WTC11 (cell line): ENCODE measurements around the gene ARL10.

Source experiments
- CBFB ChIP-seq: sonication (generic); formaldehyde crosslinking; IDR thresholded peaks from 2 replicates; pipeline ENCODE4 v1.8.1; 2022; ENCODE audit warnings: mild to moderate bottlenecking, low read depth, missing genetic modification reagents
- ELF4 ChIP-seq: sonication (generic); formaldehyde crosslinking; IDR thresholded peaks from 2 replicates; pipeline ENCODE4 v1.8.1; 2022; ENCODE audit warnings: low read depth, mild to moderate bottlenecking, moderate library complexity, missing genetic modification reagents
- NR3C1 ChIP-seq: sonication (generic); formaldehyde crosslinking; conservative IDR thresholded peaks from 2 replicates; pipeline ENCODE4 v1.8.1; 2023; ENCODE audit warnings: low read depth, mild to moderate bottlenecking, missing genetic modification reagents
- TCF7 ChIP-seq: sonication (generic); formaldehyde crosslinking; IDR thresholded peaks from 2 replicates; pipeline ENCODE4 v1.8.0; 2022; ENCODE audit warnings: mild to moderate bottlenecking, low read depth, missing genetic modification reagents, moderate library complexity
- ZNF263 ChIP-seq: sonication (generic); formaldehyde crosslinking; IDR thresholded peaks from 2 replicates; pipeline ENCODE4 v1.8.1; 2022; ENCODE audit warnings: low read depth, mild to moderate bottlenecking, moderate library complexity, missing genetic modification reagents
- TF ChIP-seq, protein P1 (sequence below): fragments of 200-600 bp; IDR thresholded peaks from 2 replicates; pipeline ENCODE4 v1.8.0; 2022; ENCODE audit warnings: antibody characterized with exemption
- TF ChIP-seq, protein P2 (sequence below): sonication (generic); formaldehyde crosslinking; IDR thresholded peaks from 2 replicates; pipeline ENCODE4 v1.8.1; 2022; ENCODE audit warnings: mild to moderate bottlenecking, moderate library complexity, missing genetic modification reagents
- TF ChIP-seq, protein P3 (sequence below): sonication (generic); formaldehyde crosslinking; IDR thresholded peaks from 2 replicates; pipeline ENCODE4 v1.8.0; 2022; ENCODE audit warnings: mild to moderate bottlenecking, missing genetic modification reagents
- TF ChIP-seq, protein P4 (sequence below): sonication (generic); formaldehyde crosslinking; IDR thresholded peaks from 2 replicates; pipeline ENCODE4 v1.8.1; 2022; ENCODE audit warnings: low read depth, missing genetic modification reagents, borderline replicate concordance
- TF ChIP-seq, protein P5 (sequence below): sonication (generic); formaldehyde crosslinking; IDR thresholded peaks from 2 replicates; pipeline ENCODE4 v1.8.1; 2022; ENCODE audit warnings: low read depth, mild to moderate bottlenecking, moderate library complexity, missing genetic modification reagents, borderline replicate concordance

DNA sequence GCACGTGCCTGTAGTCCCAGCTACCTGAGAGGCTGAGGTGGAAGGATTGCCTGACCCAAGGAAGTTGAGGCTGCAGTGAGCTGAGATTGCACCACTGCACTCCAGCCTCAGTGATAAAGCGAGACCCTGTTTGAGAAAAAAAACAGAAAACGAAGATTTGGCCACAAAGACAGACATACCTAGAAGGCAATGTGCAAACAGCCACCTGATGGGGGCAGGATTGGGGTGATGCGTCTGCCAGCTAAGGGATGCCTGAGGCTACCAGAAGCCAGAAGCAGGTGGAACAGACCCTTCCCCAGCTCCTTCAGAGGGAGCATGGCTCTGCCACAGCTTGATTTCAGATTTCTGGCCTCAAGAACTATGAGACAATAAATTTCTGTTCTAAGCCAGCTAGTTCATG lies 26.2 kb downstream of the ARL10 start:
- TF ChIP-seq NR3C1 (CRISPR knock-in tag) (no peak), TCF7 (CRISPR knock-in tag) (no peak), CBFB (no peak), ELF4 (no peak), ZNF263 (CRISPR knock-in tag) (no peak)
- TF ChIP-seq, protein P1, sequence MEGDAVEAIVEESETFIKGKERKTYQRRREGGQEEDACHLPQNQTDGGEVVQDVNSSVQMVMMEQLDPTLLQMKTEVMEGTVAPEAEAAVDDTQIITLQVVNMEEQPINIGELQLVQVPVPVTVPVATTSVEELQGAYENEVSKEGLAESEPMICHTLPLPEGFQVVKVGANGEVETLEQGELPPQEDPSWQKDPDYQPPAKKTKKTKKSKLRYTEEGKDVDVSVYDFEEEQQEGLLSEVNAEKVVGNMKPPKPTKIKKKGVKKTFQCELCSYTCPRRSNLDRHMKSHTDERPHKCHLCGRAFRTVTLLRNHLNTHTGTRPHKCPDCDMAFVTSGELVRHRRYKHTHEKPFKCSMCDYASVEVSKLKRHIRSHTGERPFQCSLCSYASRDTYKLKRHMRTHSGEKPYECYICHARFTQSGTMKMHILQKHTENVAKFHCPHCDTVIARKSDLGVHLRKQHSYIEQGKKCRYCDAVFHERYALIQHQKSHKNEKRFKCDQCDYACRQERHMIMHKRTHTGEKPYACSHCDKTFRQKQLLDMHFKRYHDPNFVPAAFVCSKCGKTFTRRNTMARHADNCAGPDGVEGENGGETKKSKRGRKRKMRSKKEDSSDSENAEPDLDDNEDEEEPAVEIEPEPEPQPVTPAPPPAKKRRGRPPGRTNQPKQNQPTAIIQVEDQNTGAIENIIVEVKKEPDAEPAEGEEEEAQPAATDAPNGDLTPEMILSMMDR, result no peak
- TF ChIP-seq, protein P2, sequence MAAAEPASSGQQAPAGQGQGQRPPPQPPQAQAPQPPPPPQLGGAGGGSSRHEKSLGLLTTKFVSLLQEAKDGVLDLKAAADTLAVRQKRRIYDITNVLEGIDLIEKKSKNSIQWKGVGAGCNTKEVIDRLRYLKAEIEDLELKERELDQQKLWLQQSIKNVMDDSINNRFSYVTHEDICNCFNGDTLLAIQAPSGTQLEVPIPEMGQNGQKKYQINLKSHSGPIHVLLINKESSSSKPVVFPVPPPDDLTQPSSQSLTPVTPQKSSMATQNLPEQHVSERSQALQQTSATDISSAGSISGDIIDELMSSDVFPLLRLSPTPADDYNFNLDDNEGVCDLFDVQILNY (CRISPR knock-in tag), result no peak
- TF ChIP-seq, protein P3, sequence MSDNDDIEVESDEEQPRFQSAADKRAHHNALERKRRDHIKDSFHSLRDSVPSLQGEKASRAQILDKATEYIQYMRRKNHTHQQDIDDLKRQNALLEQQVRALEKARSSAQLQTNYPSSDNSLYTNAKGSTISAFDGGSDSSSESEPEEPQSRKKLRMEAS, result no peak
- TF ChIP-seq, protein P4, sequence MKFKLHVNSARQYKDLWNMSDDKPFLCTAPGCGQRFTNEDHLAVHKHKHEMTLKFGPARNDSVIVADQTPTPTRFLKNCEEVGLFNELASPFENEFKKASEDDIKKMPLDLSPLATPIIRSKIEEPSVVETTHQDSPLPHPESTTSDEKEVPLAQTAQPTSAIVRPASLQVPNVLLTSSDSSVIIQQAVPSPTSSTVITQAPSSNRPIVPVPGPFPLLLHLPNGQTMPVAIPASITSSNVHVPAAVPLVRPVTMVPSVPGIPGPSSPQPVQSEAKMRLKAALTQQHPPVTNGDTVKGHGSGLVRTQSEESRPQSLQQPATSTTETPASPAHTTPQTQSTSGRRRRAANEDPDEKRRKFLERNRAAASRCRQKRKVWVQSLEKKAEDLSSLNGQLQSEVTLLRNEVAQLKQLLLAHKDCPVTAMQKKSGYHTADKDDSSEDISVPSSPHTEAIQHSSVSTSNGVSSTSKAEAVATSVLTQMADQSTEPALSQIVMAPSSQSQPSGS (CRISPR knock-in tag), result no peak
- TF ChIP-seq, protein P5, sequence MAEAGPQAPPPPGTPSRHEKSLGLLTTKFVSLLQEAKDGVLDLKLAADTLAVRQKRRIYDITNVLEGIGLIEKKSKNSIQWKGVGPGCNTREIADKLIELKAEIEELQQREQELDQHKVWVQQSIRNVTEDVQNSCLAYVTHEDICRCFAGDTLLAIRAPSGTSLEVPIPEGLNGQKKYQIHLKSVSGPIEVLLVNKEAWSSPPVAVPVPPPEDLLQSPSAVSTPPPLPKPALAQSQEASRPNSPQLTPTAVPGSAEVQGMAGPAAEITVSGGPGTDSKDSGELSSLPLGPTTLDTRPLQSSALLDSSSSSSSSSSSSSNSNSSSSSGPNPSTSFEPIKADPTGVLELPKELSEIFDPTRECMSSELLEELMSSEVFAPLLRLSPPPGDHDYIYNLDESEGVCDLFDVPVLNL (CRISPR knock-in tag), result no peak
